ENCODE results near the gene POLR3C. TPM values are rescaled to one million over a fixed set of nuclear protein-coding genes. Genes with fewer than 3 reads are reported as not detected.

Gene POLR3C
- total RNA-seq, 1 experiment from 2014 or later, result 96.8 TPM

DNA sequence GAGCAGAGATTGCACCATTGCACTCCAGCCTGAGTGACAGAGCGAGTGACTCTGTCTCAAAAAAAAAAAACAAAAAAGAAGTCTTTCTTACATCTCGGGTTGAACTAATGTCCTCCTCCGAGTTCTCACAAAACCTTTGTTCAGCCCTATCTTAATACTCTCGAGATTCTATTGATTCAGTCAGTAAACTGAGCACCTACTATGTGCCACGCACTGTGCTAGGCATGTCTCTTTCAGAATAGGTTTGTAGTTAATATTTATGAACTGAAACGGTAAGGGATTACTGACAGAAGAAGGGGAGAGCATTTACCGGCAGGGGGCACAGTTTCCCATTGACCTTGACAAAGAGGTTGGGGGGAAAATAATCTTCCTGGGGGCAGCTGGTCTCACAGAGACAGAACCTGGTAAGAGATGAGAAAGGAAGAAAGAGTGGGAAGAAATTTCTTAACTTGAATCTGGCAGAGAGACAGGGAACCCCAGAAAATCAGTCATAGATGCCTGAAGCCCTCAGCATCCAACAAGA lies 31.5 kb downstream of the POLR3C start:
- peaks cover 58% of the 10 kb centered on the region for H3K36me3 Mint-ChIP-seq (ENCODE audit: insufficient read depth, unreplicated experiment)
- BruUV-seq (replicated peaks), result no TSS peak
- TF ChIP-seq, protein P1, sequence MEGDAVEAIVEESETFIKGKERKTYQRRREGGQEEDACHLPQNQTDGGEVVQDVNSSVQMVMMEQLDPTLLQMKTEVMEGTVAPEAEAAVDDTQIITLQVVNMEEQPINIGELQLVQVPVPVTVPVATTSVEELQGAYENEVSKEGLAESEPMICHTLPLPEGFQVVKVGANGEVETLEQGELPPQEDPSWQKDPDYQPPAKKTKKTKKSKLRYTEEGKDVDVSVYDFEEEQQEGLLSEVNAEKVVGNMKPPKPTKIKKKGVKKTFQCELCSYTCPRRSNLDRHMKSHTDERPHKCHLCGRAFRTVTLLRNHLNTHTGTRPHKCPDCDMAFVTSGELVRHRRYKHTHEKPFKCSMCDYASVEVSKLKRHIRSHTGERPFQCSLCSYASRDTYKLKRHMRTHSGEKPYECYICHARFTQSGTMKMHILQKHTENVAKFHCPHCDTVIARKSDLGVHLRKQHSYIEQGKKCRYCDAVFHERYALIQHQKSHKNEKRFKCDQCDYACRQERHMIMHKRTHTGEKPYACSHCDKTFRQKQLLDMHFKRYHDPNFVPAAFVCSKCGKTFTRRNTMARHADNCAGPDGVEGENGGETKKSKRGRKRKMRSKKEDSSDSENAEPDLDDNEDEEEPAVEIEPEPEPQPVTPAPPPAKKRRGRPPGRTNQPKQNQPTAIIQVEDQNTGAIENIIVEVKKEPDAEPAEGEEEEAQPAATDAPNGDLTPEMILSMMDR (IDR thresholded peaks at IDR 0.05; ENCODE audit: unreplicated experiment), result peak; percentile 18
- H3K4me1 Mint-ChIP-seq (ENCODE audit: insufficient read depth, unreplicated experiment), result peaks cover 26% of the 10 kb centered on the region
- POLR2A ChIA-PET, result interaction anchor here (1.1 to 5.1 kb wide), 2 partner anchors 31 to 36 kb away, joined by 3 to 179 read pairs; partner anchors contain the start of genes POLR3C and RNF115
- CTCF ChIA-PET, result interaction anchor here (0.7 to 1.9 kb wide), 10 partner anchors 10 to 164 kb away, joined by 3 to 8 read pairs (median 3); partner anchors contain the start of genes ITGA10 and NUDT17
- intact Hi-C loops (cut with micrococcal nuclease), result loop anchor here (5.0 to 10.0 kb wide), 2 partner anchors 119 to 157 kb away; no protein-coding TSS in a partner anchor
- peak; percentile 23 for DNase-seq (ENCODE audit: unreplicated experiment)
- H3K4me3 Mint-ChIP-seq (ENCODE audit: unreplicated experiment), result no peak overlapping the region
- H3K27ac Mint-ChIP-seq (ENCODE audit: low read depth, unreplicated experiment), result no peak overlapping the region
- H3K27me3 Mint-ChIP-seq (ENCODE audit: insufficient read depth, unreplicated experiment), result no peaks in the 10 kb centered on the region
- no peaks in the 10 kb centered on the region for H3K9me3 Mint-ChIP-seq (ENCODE audit: unreplicated experiment)

DNA sequence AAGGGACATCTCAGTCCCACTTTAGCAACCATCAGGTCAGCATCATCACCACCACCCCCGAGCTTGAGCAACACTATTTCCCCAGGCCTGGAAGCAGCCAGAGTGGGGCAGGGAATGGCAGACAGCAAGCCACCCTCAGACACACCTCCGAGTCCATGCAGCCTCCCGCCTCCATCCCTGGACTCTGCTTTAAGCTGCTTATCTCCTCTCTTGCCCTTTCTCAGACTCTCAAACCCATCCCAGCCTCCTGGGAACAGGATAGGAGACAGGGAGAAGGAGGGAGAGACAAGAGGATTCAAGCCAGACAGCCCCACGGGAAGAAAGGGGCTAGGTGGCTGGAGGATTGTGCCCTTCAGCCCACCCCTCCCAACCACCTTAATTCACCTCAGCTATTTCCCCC lies 33.2 kb downstream of the POLR3C start:
- peaks cover 41% of the 10 kb centered on the region for H3K36me3 Mint-ChIP-seq (ENCODE audit: insufficient read depth, unreplicated experiment)
- no peaks in the 10 kb centered on the region for H3K27me3 Mint-ChIP-seq (ENCODE audit: insufficient read depth, unreplicated experiment)
- H3K4me1 Mint-ChIP-seq (ENCODE audit: insufficient read depth, unreplicated experiment), result peaks cover 21% of the 10 kb centered on the region
- no peak for DNase-seq (ENCODE audit: unreplicated experiment)
- H3K9me3 Mint-ChIP-seq (ENCODE audit: unreplicated experiment), result no peaks in the 10 kb centered on the region
- CTCF ChIA-PET, result interaction anchor here (0.7 to 8.0 kb wide), 17 partner anchors 10 to 181 kb away, joined by 3 to 184 read pairs (median 5); partner anchors contain the start of genes ITGA10, NUDT17, POLR3C and RNF115
- peak overlapping the region; percentile 99 for H3K4me3 Mint-ChIP-seq (ENCODE audit: unreplicated experiment)
- intact Hi-C loops (cut with micrococcal nuclease), result loop anchor here (5.0 to 10.0 kb wide), 2 partner anchors 118 to 155 kb away; no protein-coding TSS in a partner anchor
- POLR2A ChIA-PET, result interaction anchor here (1.0 to 6.0 kb wide), 10 partner anchors 11 to 195 kb away, joined by 3 to 179 read pairs (median 50); partner anchors contain the start of genes ANKRD35, ITGA10, LIX1L and NUDT17
- no peak overlapping the region for H3K27ac Mint-ChIP-seq (ENCODE audit: low read depth, unreplicated experiment)
- BruUV-seq (replicated peaks), result no TSS peak
- TF ChIP-seq, protein P1 (IDR thresholded peaks at IDR 0.05; ENCODE audit: unreplicated experiment), result no peak

DNA sequence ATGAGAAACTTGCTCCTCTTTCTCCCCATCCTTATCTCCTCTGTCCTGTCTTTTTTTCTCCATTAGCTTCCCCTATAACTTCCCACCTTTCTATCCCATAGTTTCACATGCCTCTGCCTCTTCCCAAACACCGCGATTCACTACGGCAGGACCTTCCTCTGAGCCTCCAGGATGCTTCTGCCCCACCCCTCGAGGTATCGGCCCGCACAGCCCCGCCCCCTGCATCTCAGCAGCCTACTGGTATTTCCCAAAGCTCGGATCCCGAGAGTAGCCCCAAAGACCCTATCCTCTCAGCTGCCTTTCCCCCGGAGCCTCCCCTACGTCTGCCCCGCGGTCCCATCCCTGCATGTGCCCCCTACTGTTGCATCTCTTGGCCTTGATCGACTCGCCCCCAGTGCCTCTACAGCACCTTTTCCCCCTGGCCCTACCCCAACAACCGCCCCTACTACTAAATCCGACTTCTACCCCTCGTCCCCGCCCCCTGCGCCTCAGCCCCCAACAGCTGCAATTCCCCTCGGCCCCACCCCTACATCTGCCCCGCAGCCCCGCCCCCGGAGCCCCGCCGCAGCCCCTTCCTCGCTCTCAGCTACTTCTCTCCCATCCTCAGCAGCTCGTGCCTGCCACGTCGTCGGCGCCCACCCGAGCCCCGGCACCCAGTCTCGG lies 34.4 kb downstream of the POLR3C start:
- ChIA-PET CTCF (interaction anchor here (0.6 to 8.0 kb wide), 20 partner anchors 11 to 174 kb away, joined by 3 to 184 read pairs (median 6); partner anchors contain the start of genes ANKRD34A, ITGA10, LIX1L and NUDT17), POLR2A (interaction anchor here (0.6 to 6.0 kb wide), 40 partner anchors 10 to 194 kb away, joined by 3 to 179 read pairs (median 8); partner anchors contain the start of genes ANKRD34A, ANKRD35, ITGA10 and LIX1L)
- no TSS peak for BruUV-seq (replicated peaks)
- H3K27me3 Mint-ChIP-seq (ENCODE audit: insufficient read depth, unreplicated experiment), result no peaks in the 10 kb centered on the region
- DNase-seq (ENCODE audit: unreplicated experiment), result peak; percentile 43
- H3K27ac Mint-ChIP-seq (ENCODE audit: low read depth, unreplicated experiment), result peak overlapping the region; percentile 86
- H3K4me3 Mint-ChIP-seq (ENCODE audit: unreplicated experiment), result peak overlapping the region; percentile 99
- TF ChIP-seq, protein P1 (IDR thresholded peaks at IDR 0.05; ENCODE audit: unreplicated experiment), result no peak
- no peaks in the 10 kb centered on the region for H3K9me3 Mint-ChIP-seq (ENCODE audit: unreplicated experiment)
- intact Hi-C loops (cut with micrococcal nuclease), result loop anchor here (5.0 to 10.0 kb wide), 2 partner anchors 116 to 154 kb away; no protein-coding TSS in a partner anchor
- peaks cover 21% of the 10 kb centered on the region for H3K4me1 Mint-ChIP-seq (ENCODE audit: insufficient read depth, unreplicated experiment)
- peaks cover 29% of the 10 kb centered on the region for H3K36me3 Mint-ChIP-seq (ENCODE audit: insufficient read depth, unreplicated experiment)
